ENCODE results near the gene PLIN3.
"Not testable (repeated sequence)": the region's sequence is repeated elsewhere in the genome, so short reads cannot be mapped to it uniquely, and the experiment has no call there.

DNA sequence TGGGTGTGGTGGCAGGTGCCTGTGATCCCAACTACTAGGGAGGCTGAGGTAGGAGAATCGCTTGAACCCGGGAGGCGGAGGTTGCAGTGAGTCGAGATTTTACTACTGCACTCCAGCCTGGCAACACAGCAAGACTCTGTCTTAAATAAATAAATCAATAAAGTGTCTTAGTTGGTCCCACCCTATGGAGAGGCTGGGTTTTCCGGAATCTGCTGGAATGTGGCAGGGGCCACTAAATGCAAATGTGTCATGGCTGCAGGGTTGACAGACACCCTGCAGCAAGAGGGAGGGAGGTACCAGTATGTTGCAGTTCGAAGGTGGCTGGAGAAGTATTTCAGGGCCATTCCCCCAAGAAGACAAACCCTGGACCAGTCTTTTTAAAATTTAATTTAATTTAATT, 17.5 kb upstream of the PLIN3 start:
- TF ChIP-seq, protein P1, sequence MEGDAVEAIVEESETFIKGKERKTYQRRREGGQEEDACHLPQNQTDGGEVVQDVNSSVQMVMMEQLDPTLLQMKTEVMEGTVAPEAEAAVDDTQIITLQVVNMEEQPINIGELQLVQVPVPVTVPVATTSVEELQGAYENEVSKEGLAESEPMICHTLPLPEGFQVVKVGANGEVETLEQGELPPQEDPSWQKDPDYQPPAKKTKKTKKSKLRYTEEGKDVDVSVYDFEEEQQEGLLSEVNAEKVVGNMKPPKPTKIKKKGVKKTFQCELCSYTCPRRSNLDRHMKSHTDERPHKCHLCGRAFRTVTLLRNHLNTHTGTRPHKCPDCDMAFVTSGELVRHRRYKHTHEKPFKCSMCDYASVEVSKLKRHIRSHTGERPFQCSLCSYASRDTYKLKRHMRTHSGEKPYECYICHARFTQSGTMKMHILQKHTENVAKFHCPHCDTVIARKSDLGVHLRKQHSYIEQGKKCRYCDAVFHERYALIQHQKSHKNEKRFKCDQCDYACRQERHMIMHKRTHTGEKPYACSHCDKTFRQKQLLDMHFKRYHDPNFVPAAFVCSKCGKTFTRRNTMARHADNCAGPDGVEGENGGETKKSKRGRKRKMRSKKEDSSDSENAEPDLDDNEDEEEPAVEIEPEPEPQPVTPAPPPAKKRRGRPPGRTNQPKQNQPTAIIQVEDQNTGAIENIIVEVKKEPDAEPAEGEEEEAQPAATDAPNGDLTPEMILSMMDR (IDR thresholded peaks at IDR 0.05): not testable (repeated sequence)
- TF ChIP-seq EP300, POLR2A (IDR thresholded peaks at IDR 0.05): not testable (repeated sequence)
